HL-60 (cell line): ENCODE results near the gene TGM1.

Experiments used
- DNase-seq, 2 experiments: peaks; one replicate each; pipeline ENCODE4 v3.0.0-alpha.2; 2010 to 2020; ENCODE audit warnings: low read depth in 1 of 2, low spot score in 1 of 2
- H3K27ac ChIP-seq: fragments of 250-450 bp; sonication (Bioruptor Pico); replicated peaks from 2 replicates; pipeline ENCODE4 v1.5.1; 2020; ENCODE audit warnings: mild to moderate bottlenecking, moderate library complexity
- H3K27me3 ChIP-seq: fragments of 250-450 bp; sonication (Bioruptor Pico); 2 replicates; pipeline ENCODE4 v1.5.1; 2021; ENCODE audit warnings: mild to moderate bottlenecking, moderate library complexity; ENCODE audit not compliant: insufficient read depth, poor library complexity, severe bottlenecking
- H3K4me3 ChIP-seq: replicated peaks from 2 replicates; pipeline ENCODE4 v1.5.1; 2011; ENCODE audit warnings: mild to moderate bottlenecking, control low read depth, low read length; ENCODE audit not compliant: insufficient read depth
- CTCF ChIP-seq: IDR thresholded peaks from one replicate; pipeline ENCODE4 v1.5.1; 2011; ENCODE audit warnings: low read length, control low read depth, inconsistent platforms; ENCODE audit not compliant: insufficient read depth
- GABPA ChIP-seq: IDR thresholded peaks from 2 replicates; pipeline ENCODE4 v1.6.1; 2012; ENCODE audit warnings: low read depth
- POLR2AphosphoS5 ChIP-seq: IDR thresholded peaks from 2 replicates; pipeline ENCODE4 v1.6.1; 2012; ENCODE audit warnings: low read depth
- REST ChIP-seq: IDR thresholded peaks from 2 replicates; pipeline ENCODE4 v1.6.1; 2012; ENCODE audit warnings: low read depth; ENCODE audit not compliant: insufficient replicate concordance
- SPI1 ChIP-seq: IDR thresholded peaks from 2 replicates; pipeline ENCODE4 v1.6.1; 2012; ENCODE audit warnings: low read depth, mild to moderate bottlenecking, borderline replicate concordance

TGM1 gene

GRCh38 chr14:24277606-24278321, 14.8 kb upstream of the TGM1 start:
- Histone ChIP-seq H3K4me3 (no peak overlapping the region), H3K27ac (peak overlapping the region; percentile 80), H3K27me3 (no peaks in the 10 kb centered on the region)
- DNase-seq: peak; percentile 91 to 94
- no peak for TF ChIP-seq REST
- no peak for TF ChIP-seq CTCF
- no peak for TF ChIP-seq GABPA
- peak; percentile 96 for TF ChIP-seq POLR2AphosphoS5
- peak; percentile 99 for TF ChIP-seq SPI1

GRCh38 chr14:24277071-24277470, 14.1 kb upstream of the TGM1 start:
- no peak overlapping the region for H3K4me3 ChIP-seq
- H3K27ac ChIP-seq: peak overlapping the region; percentile 80
- DNase-seq: no peak
- TF ChIP-seq CTCF (no peak), POLR2AphosphoS5 (no peak), GABPA (no peak)
- H3K27me3 ChIP-seq: no peaks in the 10 kb centered on the region

GRCh38 chr14:24274101-24274543, 11.1 kb upstream of the TGM1 start:
- Histone ChIP-seq H3K4me3 (no peak overlapping the region), H3K27me3 (no peaks in the 10 kb centered on the region), H3K27ac (peak overlapping the region; percentile 31)
- TF ChIP-seq REST (no peak), SPI1 (peak; percentile 95), POLR2AphosphoS5 (0 out of 2 replicates have a peak, but pooled peaks have one; percentile 27)
- DNase-seq: peak; percentile 68 to 89

GRCh38 chr14:24273422-24273998, 10.5 kb upstream of the TGM1 start:
- no peak overlapping the region for H3K4me3 ChIP-seq
- DNase-seq: peak; percentile 28 to 72
- H3K27me3 ChIP-seq: no peaks in the 10 kb centered on the region
- TF ChIP-seq POLR2AphosphoS5 (no peak), SPI1 (no peak), CTCF (no peak), GABPA (no peak), REST (no peak)
- peak overlapping the region; percentile 31 for H3K27ac ChIP-seq
